ENCODE measurements around the gene AK5. TPM values are rescaled to one million over a fixed set of nuclear protein-coding genes. Genes with fewer than 3 reads are reported as not detected.

AK5 gene
- total and polyA plus RNA-seq, 2 of the 4 experiments (the other 2 are of a cell fraction): 22.5 to 25.8 TPM

DNA sequence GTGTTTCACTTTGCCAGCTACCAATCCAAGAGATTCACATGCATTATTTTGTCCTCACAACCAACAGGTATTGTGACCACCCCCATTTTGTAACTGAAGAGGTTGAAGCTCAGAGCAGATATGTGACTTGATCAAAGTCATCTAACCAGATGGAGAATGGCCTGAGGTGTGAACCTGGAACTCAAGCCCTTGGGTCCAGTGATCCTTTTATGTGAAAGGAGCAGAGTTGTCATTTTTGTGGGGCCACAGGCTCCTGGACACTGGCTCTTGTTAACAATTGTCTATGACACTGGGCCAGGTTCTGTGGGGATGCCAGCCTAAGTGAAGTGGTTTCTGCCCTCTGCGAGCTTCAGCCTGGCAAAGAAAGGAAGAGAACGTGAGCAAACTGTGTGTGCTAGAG lies 228.1 kb downstream of the AK5 start:
- no peaks in the 10 kb centered on the region for H3K27me3 ChIP-seq (ENCODE audit: control insufficient read depth, insufficient read depth, low read length)
- H4K91ac ChIP-seq (ENCODE audit: insufficient read depth, low read depth, low read length): peak overlapping the region; percentile 94
- peak overlapping the region; percentile 99 for H3K4ac ChIP-seq (ENCODE audit: low read depth, low read length)
- H2BK20ac ChIP-seq (ENCODE audit: low read depth, low read length): peak overlapping the region; percentile 98
- ATAC-seq (ENCODE audit: low read depth) (no peak), DNase-seq (no peak)
- no TSS peak for BruUV-seq (replicated peaks)
- intact Hi-C loops (cut with micrococcal nuclease): loop anchor here (2.0 kb wide), 1 partner anchor 71 kb away; no protein-coding TSS in a partner anchor
- H2BK5ac ChIP-seq (ENCODE audit: low read depth, low read length, poor library complexity, severe bottlenecking): peak overlapping the region; percentile 87
- H3K18ac ChIP-seq (ENCODE audit: low read depth, low read length): peak overlapping the region; percentile 31; the same call in 1 of the 2 replicates
- CTCF ChIA-PET: no interaction called here
- H3K9me1 ChIP-seq (ENCODE audit: insufficient read depth, low read length): peaks cover 12% of the 10 kb centered on the region
- TF ChIP-seq MAZ (IDR thresholded peaks at IDR 0.05; ENCODE audit: borderline replicate concordance, low read depth, low read length): no peak
- H2AK9ac ChIP-seq (replicated peaks; ENCODE audit: low read depth, low read length, poor library complexity): no peak overlapping the region
- no peaks in the 10 kb centered on the region for H3K36me3 ChIP-seq (ENCODE audit: control insufficient read depth, insufficient read depth, low read length)
- no peak overlapping the region for H3K9ac ChIP-seq (ENCODE audit: low read depth, low read length)
- peak overlapping the region; percentile 99 for H2BK120ac ChIP-seq (ENCODE audit: low read depth, low read length)
- in situ Hi-C loops (cut with MboI; ENCODE audit: low sequenced_read_pairs): no loop called here
- peak overlapping the region; percentile 87 for H2AK5ac ChIP-seq (ENCODE audit: low read depth, low read length)
- H3K14ac ChIP-seq (replicated peaks; ENCODE audit: low read depth, low read length): peak overlapping the region; percentile 68
- peaks cover 4 to 30% of the 10 kb centered on the region in 2 experiments; a peak in 3 of 4 replicates for H3K79me1 ChIP-seq (ENCODE audit: low read depth in 1 of 2, low read length in 2 of 2)
- no peaks in the 10 kb centered on the region for H3K9me3 ChIP-seq (ENCODE audit: control insufficient read depth, insufficient read depth, low read length)
- peak overlapping the region; percentile 45 for H3K56ac ChIP-seq (ENCODE audit: extremely low read depth, insufficient read depth, low read length)
- POLR2A ChIA-PET (ENCODE audit: unreplicated experiment): no interaction called here
- H4K8ac ChIP-seq (ENCODE audit: low read depth in 2 of 2, low read length in 2 of 2): peak overlapping the region; percentile 58 to 83
- H4K20me1 ChIP-seq (ENCODE audit: insufficient read depth, low read length): no peaks in the 10 kb centered on the region
- WGBS, 2 experiments (ENCODE audit: extremely low coverage in 2 of 2, insufficient read length in 1 of 2): no CpG with 5 or more reads among the region's 2 CpGs
- peak overlapping the region; percentile 34 for H4K5ac ChIP-seq (ENCODE audit: low read depth, low read length)
- H2AFZ ChIP-seq (replicated peaks; ENCODE audit: low read length, poor library complexity): peak overlapping the region; percentile 5
- no peak overlapping the region for H3K4me2 ChIP-seq (ENCODE audit: low read depth, low read length)
- H3K4me3 ChIP-seq (ENCODE audit: insufficient read depth, low read depth, low read length): no peak overlapping the region
- H2BK15ac ChIP-seq (ENCODE audit: low read depth, low read length): peak overlapping the region; percentile 83; the same call in 2 of the 3 replicates
- H3K27ac ChIP-seq (ENCODE audit: insufficient read depth, low read length): peak overlapping the region; percentile 79
- H3K23ac ChIP-seq (ENCODE audit: low read depth, low read length): peak overlapping the region; percentile 28
- peaks cover 23% of the 10 kb centered on the region for H3K4me1 ChIP-seq (ENCODE audit: control insufficient read depth, insufficient read depth, low read length)
- dilution Hi-C loops (cut with HindIII; ENCODE audit: low sequenced_read_pairs, unreplicated experiment): no loop called here
